HG02642 (cell line): ENCODE results near the gene SOCS7.
A peak's percentile ranks its signal among the peaks of the same experiment; 100 is the strongest.
"Not testable (repeated sequence)": the region's sequence is repeated elsewhere in the genome, so short reads cannot be mapped to it uniquely, and the experiment has no call there.

Experiments
- ATAC-seq: cut with Tn5 transposase; IDR thresholded peaks from one replicate; pipeline ENCODE4 v1.9.1; 2021; ENCODE audit warnings: mild to moderate bottlenecking; ENCODE audit not compliant: unreplicated experiment, poor library complexity

SOCS7 gene

GRCh38 chr17:38435795-38436194 is 84.2 kb downstream of the SOCS7 start:
- ATAC-seq, result no peak

- ATAC-seq, result no peak
These were observed 84.7 kb downstream of the SOCS7 start for GRCh38 chr17:38436386-38436785.

GRCh38 chr17:38437313-38437712 is 85.7 kb downstream of the SOCS7 start:
- ATAC-seq, result not testable (repeated sequence)

GRCh38 chr17:38439436-38439835 is 87.8 kb downstream of the SOCS7 start:
- ATAC-seq, result no peak

GRCh38 chr17:38440614-38441397 is 89.2 kb downstream of the SOCS7 start:
- no peak for ATAC-seq

GRCh38 chr17:38441429-38442061 is 89.9 kb downstream of the SOCS7 start:
- ATAC-seq, result no peak

GRCh38 chr17:38442548-38442947 is 90.9 kb downstream of the SOCS7 start:
- no peak for ATAC-seq

- ATAC-seq, result no peak
These were observed 91.8 kb downstream of the SOCS7 start for GRCh38 chr17:38443356-38444031.

- peak; percentile 50 for ATAC-seq
These were observed 92.5 kb downstream of the SOCS7 start for GRCh38 chr17:38444151-38444550.

- no peak for ATAC-seq
These were observed 96.0 kb downstream of the SOCS7 start for GRCh38 chr17:38447502-38448085.

- ATAC-seq, result no peak
These were observed 96.6 kb downstream of the SOCS7 start for GRCh38 chr17:38448208-38448771.

- no peak for ATAC-seq
These were observed 97.7 kb downstream of the SOCS7 start for GRCh38 chr17:38449364-38449763.

- ATAC-seq, result no peak
These were observed 98.9 kb downstream of the SOCS7 start for GRCh38 chr17:38450557-38451029.

GRCh38 chr17:38451030-38451839 is 99.6 kb downstream of the SOCS7 start:
- ATAC-seq, result no peak

GRCh38 chr17:38451840-38452529 is 100.3 kb downstream of the SOCS7 start:
- ATAC-seq, result no peak

- no peak for ATAC-seq
These were observed 101.1 kb downstream of the SOCS7 start for GRCh38 chr17:38452719-38453118.

GRCh38 chr17:38453951-38454421 is 102.3 kb downstream of the SOCS7 start:
- ATAC-seq, result no peak

- ATAC-seq, result no peak
These were observed 102.9 kb downstream of the SOCS7 start for GRCh38 chr17:38454532-38454931.
